Thymus (tissue), 11 donors: ENCODE results near the gene SLX4IP. TPM values are rescaled to one million over a fixed set of nuclear protein-coding genes. Genes with fewer than 3 reads are reported as not detected.

ENCODE experiments used
- DNase-seq, 9 donors: peaks; one replicate each; pipeline ENCODE4 v3.0.0-alpha.2; 2013; ENCODE audit warnings: low spot score in 9 of 9, low read depth in 6 of 9, missing footprints in 1 of 9
- H3K27ac ChIP-seq, 2 donors: one replicate each; pipeline ENCODE4 v1.5.1; 2013; ENCODE audit warnings: control low read depth in 1 of 2, low read depth in 1 of 2, low read length in 1 of 2, mild to moderate bottlenecking in 1 of 2, moderate library complexity in 1 of 2
- H3K27me3 ChIP-seq, 2 donors: one replicate each; pipeline ENCODE4 v1.5.1; 2013; ENCODE audit warnings: low read length in 1 of 2; ENCODE audit not compliant: control insufficient read depth in 2 of 2, insufficient read depth in 1 of 2
- H3K36me3 ChIP-seq, 2 donors: one replicate each; pipeline ENCODE4 v1.5.1; 2013; ENCODE audit warnings: low read length in 1 of 2, mild to moderate bottlenecking in 1 of 2, moderate library complexity in 1 of 2; ENCODE audit not compliant: control insufficient read depth in 2 of 2, insufficient read depth in 2 of 2
- H3K4me1 ChIP-seq, 2 donors: one replicate each; pipeline ENCODE4 v1.5.1; 2013; ENCODE audit warnings: low read length in 2 of 2; ENCODE audit not compliant: control insufficient read depth in 2 of 2, insufficient read depth in 2 of 2
- H3K4me3 ChIP-seq, 2 donors: one replicate each; pipeline ENCODE4 v1.5.1; 2013; ENCODE audit warnings: low read length in 2 of 2, control low read depth in 1 of 2, mild to moderate bottlenecking in 1 of 2
- H3K9me3 ChIP-seq, 2 donors: one replicate each; pipeline ENCODE4 v1.5.1; 2013; ENCODE audit warnings: low read length in 1 of 2, mild to moderate bottlenecking in 1 of 2; ENCODE audit not compliant: control insufficient read depth in 2 of 2, insufficient read depth in 1 of 2
- WGBS: extraction: QIAGEN DNeasy Blood & Tissue Kit; methylation state at CpG from one replicate; pipeline ENCODE4 v1.1.7; 2013; 5-methylcytosine and 5-hydroxymethylcytosine counted together
- polyA plus RNA-seq: library from polyadenylated mRNA; stranded (reverse); fragments of 200-250 nt; gene quantifications from one replicate; pipeline ENCODE4 v1.2.3, GENCODE V29; 2013
- total RNA-seq: library from RNA; stranded (reverse); fragments of 120-200 nt; gene quantifications from one replicate; pipeline ENCODE4 v1.2.4, GENCODE V29; 2013
- donor health status: healthy.

The SLX4IP gene
- total and polyA plus RNA-seq, 2 donors = 5.1 to 7.4 TPM

GRCh38 chr20:10667560-10668167, 232.6 kb downstream of the SLX4IP start:
- H3K27me3 ChIP-seq = peaks cover 26 to 29% of the 10 kb centered on the region in 2 donors
- no peaks in the 10 kb centered on the region for H3K9me3 ChIP-seq
- H3K4me1 ChIP-seq = peaks cover 0 to 17% of the 10 kb centered on the region in 2 donors
- peak overlapping the region in 1 of 2 donors; percentile 20 for H3K27ac ChIP-seq
- DNase-seq = no peak
- 93% methylated on average over 6 of the region's 6 CpGs for WGBS
- H3K36me3 ChIP-seq = no peaks in the 10 kb centered on the region
- no peak overlapping the region for H3K4me3 ChIP-seq

GRCh38 chr20:10668677-10669368, 233.7 kb downstream of the SLX4IP start:
- peaks cover 2 to 21% of the 10 kb centered on the region in 2 donors for H3K4me1 ChIP-seq
- WGBS = 93% methylated on average over 7 of the region's 7 CpGs
- no peak overlapping the region for H3K4me3 ChIP-seq
- no peaks in the 10 kb centered on the region for H3K36me3 ChIP-seq
- H3K27me3 ChIP-seq = peaks cover 38 to 41% of the 10 kb centered on the region in 2 donors
- DNase-seq = no peak
- no peak overlapping the region for H3K27ac ChIP-seq
- H3K9me3 ChIP-seq = no peaks in the 10 kb centered on the region

- Histone ChIP-seq H3K9me3 (no peaks in the 10 kb centered on the region), H3K4me3 (no peak overlapping the region), H3K4me1 (peaks cover 2 to 23% of the 10 kb centered on the region in 2 donors), H3K27ac (no peak overlapping the region), H3K27me3 (peaks cover 47 to 52% of the 10 kb centered on the region in 2 donors), H3K36me3 (no peaks in the 10 kb centered on the region)
- no peak for DNase-seq
- 91% methylated on average over 6 of the region's 6 CpGs for WGBS
These were observed 234.8 kb downstream of the SLX4IP start for GRCh38 chr20:10669843-10670446.

- H3K27me3 ChIP-seq = peaks cover 54 to 58% of the 10 kb centered on the region in 2 donors
- peak overlapping the region in 1 of 2 donors; percentile 52 for H3K27ac ChIP-seq
- H3K4me3 ChIP-seq = peak overlapping the region in 1 of 2 donors; percentile 7
- 90% methylated on average over 18 of the region's 18 CpGs for WGBS
- H3K9me3 ChIP-seq = no peaks in the 10 kb centered on the region
- DNase-seq = no peak
- peaks cover 2 to 26% of the 10 kb centered on the region in 2 donors for H3K4me1 ChIP-seq
- no peaks in the 10 kb centered on the region for H3K36me3 ChIP-seq
These were observed 235.6 kb downstream of the SLX4IP start for GRCh38 chr20:10670501-10671220.

GRCh38 chr20:10671221-10671918, 236.3 kb downstream of the SLX4IP start:
- H3K27ac ChIP-seq = peak overlapping the region; percentile 5 to 52
- no peaks in the 10 kb centered on the region for H3K9me3 ChIP-seq
- WGBS = 13% methylated on average over 13 of the region's 13 CpGs
- H3K4me3 ChIP-seq = peak overlapping the region; percentile 50 to 62
- DNase-seq = peak in 2 of 9 donors; percentile 16 to 45
- peaks cover 59 to 60% of the 10 kb centered on the region in 2 donors for H3K27me3 ChIP-seq
- peaks cover 2 to 26% of the 10 kb centered on the region in 2 donors for H3K4me1 ChIP-seq
- H3K36me3 ChIP-seq = no peaks in the 10 kb centered on the region

- WGBS = under 1% methylated on average over 42 of the region's 42 CpGs
- Histone ChIP-seq H3K36me3 (no peaks in the 10 kb centered on the region), H3K4me1 (peaks cover 2 to 26% of the 10 kb centered on the region in 2 donors), H3K27ac (peak overlapping the region; percentile 36 to 79), H3K9me3 (no peaks in the 10 kb centered on the region), H3K27me3 (peaks cover 59 to 64% of the 10 kb centered on the region in 2 donors), H3K4me3 (peak overlapping the region; percentile 50 to 62)
- DNase-seq = peak in 2 of 9 donors; percentile 16 to 42
These were observed 237.0 kb downstream of the SLX4IP start for GRCh38 chr20:10671919-10672623.

- no peaks in the 10 kb centered on the region for H3K9me3 ChIP-seq
- under 1% methylated on average over 47 of the region's 47 CpGs for WGBS
- H3K4me1 ChIP-seq = peaks cover 2 to 26% of the 10 kb centered on the region in 2 donors
- H3K27me3 ChIP-seq = peaks cover 59 to 67% of the 10 kb centered on the region in 2 donors
- H3K27ac ChIP-seq = peak overlapping the region; percentile 36 to 70
- peak overlapping the region; percentile 50 to 62 for H3K4me3 ChIP-seq
- peak in 3 of 9 donors; percentile 11 to 52 (median 24) for DNase-seq
- H3K36me3 ChIP-seq = no peaks in the 10 kb centered on the region
These were observed 237.6 kb downstream of the SLX4IP start for GRCh38 chr20:10672624-10673127.
